CD14-positive monocyte (primary cell): Measurements from ENCODE around the gene IGFBP4. TPM values are rescaled to one million over a fixed set of nuclear protein-coding genes. Genes with fewer than 3 reads are reported as not detected.

Source experiments
- DNase-seq, 3 donors: peaks; one replicate each; pipeline ENCODE4 v3.0.0-alpha.2; 2011 to 2022
- H2AFZ ChIP-seq: 2 replicates; pipeline ENCODE4 v1.6.0; 2012; ENCODE audit warnings: mild to moderate bottlenecking, low read depth, low read length, inconsistent platforms; ENCODE audit not compliant: insufficient read depth, poor library complexity, severe bottlenecking
- H3K27ac ChIP-seq, 2 donors: 1 replicate in 1 of 2; 2 replicates in 1 of 2; pipeline ENCODE4 v1.5.1; 2012 to 2013; ENCODE audit warnings: low read length in 2 of 2, control low read depth in 1 of 2, inconsistent platforms in 1 of 2, low read depth in 1 of 2, mild to moderate bottlenecking in 1 of 2
- H3K27me3 ChIP-seq, 2 donors: one replicate each; pipeline versions ENCODE4 v1.6.0 to v1.6.1; 2011 to 2013; ENCODE audit warnings: low read length in 2 of 2; ENCODE audit not compliant: control insufficient read depth in 2 of 2, insufficient read depth in 2 of 2
- H3K36me3 ChIP-seq, 2 donors: replicated peaks in 1 of 2; 1 replicate in 1 of 2; 2 replicates in 1 of 2; pipeline versions ENCODE4 v1.5.1 to v1.6.1; 2012 to 2013; ENCODE audit warnings: low read length in 2 of 2, control low read depth in 1 of 2, inconsistent platforms in 1 of 2, mild to moderate bottlenecking in 1 of 2; ENCODE audit not compliant: insufficient read depth in 2 of 2, control insufficient read depth in 1 of 2
- H3K4me1 ChIP-seq, 2 donors: 1 replicate in 1 of 2; 2 replicates in 1 of 2; pipeline versions ENCODE4 v1.5.1 to v1.6.1; 2012 to 2013; ENCODE audit warnings: low read length in 2 of 2, control low read depth in 1 of 2, inconsistent platforms in 1 of 2, mild to moderate bottlenecking in 1 of 2, moderate library complexity in 1 of 2; ENCODE audit not compliant: insufficient read depth in 2 of 2, control insufficient read depth in 1 of 2
- H3K4me2 ChIP-seq: replicated peaks from 2 replicates; pipeline ENCODE3; 2012; ENCODE audit warnings: low read length, moderate library complexity, mild to moderate bottlenecking; ENCODE audit not compliant: poor library complexity, severe bottlenecking; ENCODE audit errors: extremely low read depth
- H3K4me3 ChIP-seq, 3 experiments: fragments of 200-600 bp in 1 of 3; sonication (generic) in 1 of 3; replicated peaks in 1 of 3; 1 replicate in 2 of 3; 2 replicates in 1 of 3; pipeline ENCODE4 v1.5.1; 2011 to 2013; ENCODE audit warnings: low read length in 3 of 3, mild to moderate bottlenecking in 3 of 3, control low read depth in 2 of 3, low read depth in 2 of 3, inconsistent platforms in 1 of 3, moderate library complexity in 1 of 3
- H3K79me2 ChIP-seq: 2 replicates; pipeline ENCODE4 v1.6.0; 2012; ENCODE audit warnings: mild to moderate bottlenecking, control low read depth, inconsistent platforms, low read length, moderate library complexity; ENCODE audit not compliant: insufficient read depth
- H3K9ac ChIP-seq: 2 replicates; pipeline ENCODE4 v1.6.0; 2017; ENCODE audit warnings: low read length, mild to moderate bottlenecking; ENCODE audit not compliant: insufficient read depth, poor library complexity, severe bottlenecking
- H3K9me3 ChIP-seq, 2 donors: replicated peaks in 1 of 2; 1 replicate in 1 of 2; 2 replicates in 1 of 2; pipeline versions ENCODE4 v1.5.1 to v1.6.1; 2012 to 2013; ENCODE audit warnings: low read length in 2 of 2, control low read depth in 1 of 2; ENCODE audit not compliant: control insufficient read depth in 1 of 2, insufficient read depth in 1 of 2
- H4K20me1 ChIP-seq: 2 replicates; pipeline ENCODE4 v1.6.0; 2012; ENCODE audit warnings: mild to moderate bottlenecking, low read length, control low read depth, moderate library complexity; ENCODE audit not compliant: insufficient read depth
- H3K27ac Mint-ChIP-seq, 7 donors: one replicate each; pipeline ENCODE4 v1.8.0; 2020; ENCODE audit warnings: mild to moderate bottlenecking in 7 of 7, mixed read lengths in 7 of 7, moderate library complexity in 6 of 7, inconsistent platforms in 2 of 7
- H3K27me3 Mint-ChIP-seq, 3 donors: one replicate each; pipeline ENCODE4 v1.8.0; 2021 to 2022; ENCODE audit warnings: low read depth in 3 of 3, mild to moderate bottlenecking in 3 of 3, mixed read lengths in 3 of 3, moderate library complexity in 3 of 3, inconsistent platforms in 1 of 3
- H3K36me3 Mint-ChIP-seq, 2 donors: one replicate each; pipeline ENCODE4 v1.8.0; 2020; ENCODE audit warnings: mixed read lengths in 2 of 2, inconsistent platforms in 1 of 2, mild to moderate bottlenecking in 1 of 2
- H3K4me1 Mint-ChIP-seq: one replicate; pipeline ENCODE4 v1.8.0; 2020; ENCODE audit warnings: mild to moderate bottlenecking, mixed read lengths
- H3K4me3 Mint-ChIP-seq, 2 donors: one replicate each; pipeline ENCODE4 v1.8.0; 2020; ENCODE audit warnings: mild to moderate bottlenecking in 2 of 2, mixed read lengths in 2 of 2, moderate library complexity in 1 of 2
- H3K9me3 Mint-ChIP-seq, 7 donors: one replicate each; pipeline ENCODE4 v1.8.0; 2020 to 2022; ENCODE audit warnings: mixed read lengths in 7 of 7, mild to moderate bottlenecking in 6 of 7, moderate library complexity in 6 of 7, inconsistent platforms in 2 of 7
- CTCF ChIP-seq: fragments of 200-600 bp; IDR thresholded peaks from one replicate; pipeline ENCODE4 v1.8.0; 2022; ENCODE audit warnings: antibody characterized with exemption, mild to moderate bottlenecking
- WGBS: methylation state at CpG from one replicate; pipeline ENCODE4 v1.1.5; 2013; ENCODE audit warnings: missing lambda C conversion rate; ENCODE audit not compliant: insufficient coverage; 5-methylcytosine and 5-hydroxymethylcytosine counted together
- intact Hi-C, 2 donors: fragments of 100-400 bp; cut with micrococcal nuclease; formaldehyde crosslinking; loops; one replicate each; pipeline versions ENCODE4 v1.15.0 to v1.15.1; 2023
- polyA plus RNA-seq, 3 donors: library from polyadenylated mRNA; depleted of rRNA in 1 of 3; unstranded in 2 of 3; stranded (reverse) in 1 of 3; fragments of 300-500 nt in 2 of 3; fragments of >200 nt in 1 of 3; fragmentation: Illumina TruSeq in 2 of 3; gene quantifications; 1 replicate in 2 of 3; 2 replicates in 1 of 3; pipeline ENCODE4 v1.2.3, GENCODE V29; 2012 to 2021

IGFBP4 gene
- polyA plus RNA-seq, 3 donors: 0.04 to 0.15 TPM; not detected in 1

- no peak overlapping the region for H3K4me2 ChIP-seq
- no peak overlapping the region for H3K4me3 ChIP-seq
- H3K79me2 ChIP-seq: no peaks in the 10 kb centered on the region
- H3K27ac ChIP-seq: no peak overlapping the region
- intact Hi-C loops: no loop called here
- no peak for TF ChIP-seq CTCF
- peaks cover 6 to 22% of the 10 kb centered on the region in 2 donors for H3K4me1 ChIP-seq
- H2AFZ ChIP-seq: no peak overlapping the region
- Mint-ChIP-seq H3K36me3 (no peaks in the 10 kb centered on the region), H3K9me3 (peaks cover 0 to 2% (median 0%) of the 10 kb centered on the region in 7 donors), H3K4me3 (peak overlapping the region in 1 of 2 donors; percentile 23), H3K27me3 (peaks cover 12 to 29% (median 29%) of the 10 kb centered on the region in 3 donors), H3K27ac (peak overlapping the region; percentile 31 to 83 (median 66)), H3K4me1 (peaks cover 34% of the 10 kb centered on the region)
- H3K36me3 ChIP-seq: no peaks in the 10 kb centered on the region
- H3K9me3 ChIP-seq: no peaks in the 10 kb centered on the region
- DNase-seq: peak; percentile 40 to 58 (median 48)
- no peak overlapping the region for H3K9ac ChIP-seq
- no peaks in the 10 kb centered on the region for H4K20me1 ChIP-seq
- WGBS: 83% methylated on average over 9 of the region's 12 CpGs
- peaks cover 0 to 6% of the 10 kb centered on the region in 2 donors for H3K27me3 ChIP-seq
These were observed 43.5 kb downstream of the IGFBP4 start for GRCh38 chr17:40486522-40487370.

GRCh38 chr17:40487371-40488020 is 44.2 kb downstream of the IGFBP4 start:
- H2AFZ ChIP-seq: no peak overlapping the region
- peaks cover 0 to 2% (median 0%) of the 10 kb centered on the region in 7 donors for H3K9me3 Mint-ChIP-seq
- no peaks in the 10 kb centered on the region for H3K36me3 Mint-ChIP-seq
- peaks cover 6 to 22% of the 10 kb centered on the region in 2 donors for H3K4me1 ChIP-seq
- H3K4me1 Mint-ChIP-seq: peaks cover 33% of the 10 kb centered on the region
- intact Hi-C loops: no loop called here
- no peak for TF ChIP-seq CTCF
- H3K4me3 ChIP-seq: no peak overlapping the region
- no peak overlapping the region for H3K9ac ChIP-seq
- H3K27ac Mint-ChIP-seq: peak overlapping the region in 3 of 7 donors; percentile 6 to 62 (median 7)
- H3K4me3 Mint-ChIP-seq: no peak overlapping the region
- H3K27me3 ChIP-seq: peaks cover 0 to 6% of the 10 kb centered on the region in 2 donors
- no peaks in the 10 kb centered on the region for H4K20me1 ChIP-seq
- no peak for DNase-seq
- H3K9me3 ChIP-seq: no peaks in the 10 kb centered on the region
- H3K36me3 ChIP-seq: no peaks in the 10 kb centered on the region
- H3K27me3 Mint-ChIP-seq: peaks cover 14 to 33% (median 24%) of the 10 kb centered on the region in 3 donors
- no peak overlapping the region for H3K4me2 ChIP-seq
- 100% methylated on average over 4 of the region's 7 CpGs for WGBS
- no peaks in the 10 kb centered on the region for H3K79me2 ChIP-seq
- H3K27ac ChIP-seq: no peak overlapping the region
